IMR-90 (cell line): ENCODE measurements around the gene PLS1. TPM values are rescaled to one million over a fixed set of nuclear protein-coding genes. Genes with fewer than 3 reads are reported as not detected.

Experiments
- ATAC-seq: fragments of 200-7000 bp; cut with Tn5 transposase; 2 replicates; pipeline ENCODE4 v1.9.1; 2020; ENCODE audit warnings: low read depth, mild to moderate bottlenecking, moderate library complexity
- BruUV-seq: library from RNA; stranded (reverse); fragments of 400-500 nt; replicated peaks from 2 replicates; lab custom pipeline; 2021; lab: Mats Ljungman, UMichigan
- CTCF ChIA-PET: fragments of 300-600 bp; formaldehyde crosslinking; extraction: SDS; loops from one replicate; lab custom pipeline; 2021; ENCODE audit warnings: antibody characterized with exemption; lab: Yijun Ruan, JAX
- POLR2A ChIA-PET: fragments of 300-600 bp; sonication (Branson Sonifier 250); formaldehyde crosslinking; loops from one replicate; lab custom pipeline; 2022; ENCODE audit warnings: antibody characterized with exemption; ENCODE audit not compliant: unreplicated experiment; lab: Charles Lee
- DNase-seq: peaks from one replicate; pipeline ENCODE4 v3.0.0; 2013
- H2AFZ ChIP-seq: replicated peaks from 2 replicates; pipeline ENCODE3; 2013; ENCODE audit warnings: low read length, mild to moderate bottlenecking; ENCODE audit not compliant: poor library complexity
- H2AK5ac ChIP-seq: 2 replicates; pipeline ENCODE4 v1.6.1; 2013; ENCODE audit warnings: low read depth, low read length, inconsistent platforms
- H2AK9ac ChIP-seq: replicated peaks from 2 replicates; pipeline ENCODE3; 2013; ENCODE audit warnings: mild to moderate bottlenecking, low read depth, low read length, moderate library complexity; ENCODE audit not compliant: poor library complexity
- H2BK120ac ChIP-seq: 2 replicates; pipeline ENCODE4 v1.6.1; 2013; ENCODE audit warnings: low read depth, low read length, inconsistent platforms
- H2BK15ac ChIP-seq: 3 replicates; pipeline ENCODE4 v1.6.1; 2013; ENCODE audit warnings: low read depth, low read length, inconsistent platforms
- H2BK20ac ChIP-seq: 2 replicates; pipeline ENCODE4 v1.6.1; 2013; ENCODE audit warnings: low read depth, mild to moderate bottlenecking, inconsistent platforms, low read length, moderate library complexity
- H2BK5ac ChIP-seq: 2 replicates; pipeline ENCODE4 v1.6.1; 2013; ENCODE audit warnings: mild to moderate bottlenecking, low read depth, low read length, inconsistent platforms; ENCODE audit not compliant: poor library complexity, severe bottlenecking
- H3K14ac ChIP-seq: replicated peaks from 2 replicates; pipeline ENCODE4 v1.6.1; 2013; ENCODE audit warnings: low read depth, low read length, inconsistent platforms
- H3K18ac ChIP-seq: 2 replicates; pipeline ENCODE4 v1.6.1; 2013; ENCODE audit warnings: low read depth, low read length, control low read depth
- H3K23ac ChIP-seq: 2 replicates; pipeline ENCODE4 v1.6.1; 2013; ENCODE audit warnings: low read depth, low read length, inconsistent platforms
- H3K27ac ChIP-seq: 2 replicates; pipeline ENCODE4 v1.5.1; 2013; ENCODE audit warnings: mild to moderate bottlenecking, control low read depth, low read length; ENCODE audit not compliant: insufficient read depth
- H3K27me3 ChIP-seq: 2 replicates; pipeline ENCODE4 v1.6.1; 2013; ENCODE audit warnings: low read length; ENCODE audit not compliant: control insufficient read depth, insufficient read depth
- H3K36me3 ChIP-seq: 2 replicates; pipeline ENCODE4 v1.6.1; 2013; ENCODE audit warnings: low read length, mixed read lengths; ENCODE audit not compliant: control insufficient read depth, insufficient read depth
- H3K4ac ChIP-seq: 2 replicates; pipeline ENCODE4 v1.6.1; 2013; ENCODE audit warnings: low read depth, low read length, inconsistent platforms
- H3K4me1 ChIP-seq: 2 replicates; pipeline ENCODE4 v1.6.1; 2013; ENCODE audit warnings: low read length, mixed read lengths; ENCODE audit not compliant: control insufficient read depth, insufficient read depth
- H3K4me2 ChIP-seq: 2 replicates; pipeline ENCODE4 v1.6.1; 2013; ENCODE audit warnings: low read depth, mild to moderate bottlenecking, control low read depth, low read length, moderate library complexity
- H3K4me3 ChIP-seq: 2 replicates; pipeline ENCODE4 v1.5.1; 2013; ENCODE audit warnings: low read depth, mild to moderate bottlenecking, control low read depth, low read length, moderate library complexity; ENCODE audit not compliant: insufficient read depth
- H3K56ac ChIP-seq: 2 replicates; pipeline ENCODE4 v1.6.1; 2013; ENCODE audit warnings: low read length, inconsistent platforms; ENCODE audit not compliant: insufficient read depth; ENCODE audit errors: extremely low read depth
- H3K79me1 ChIP-seq, 2 experiments: 2 replicates each; pipeline ENCODE4 v1.6.1; 2013; ENCODE audit warnings: low read length in 2 of 2, inconsistent platforms in 1 of 2, low read depth in 1 of 2
- H3K9ac ChIP-seq: 2 replicates; pipeline ENCODE4 v1.6.1; 2013; ENCODE audit warnings: low read depth, low read length, control low read depth
- H3K9me1 ChIP-seq: 2 replicates; pipeline ENCODE4 v1.6.1; 2013; ENCODE audit warnings: low read length, inconsistent platforms; ENCODE audit not compliant: insufficient read depth
- H3K9me3 ChIP-seq: 2 replicates; pipeline ENCODE4 v1.6.1; 2013; ENCODE audit warnings: low read length; ENCODE audit not compliant: control insufficient read depth, insufficient read depth
- H4K20me1 ChIP-seq: 2 replicates; pipeline ENCODE4 v1.6.1; 2013; ENCODE audit warnings: low read length, inconsistent platforms; ENCODE audit not compliant: insufficient read depth
- H4K5ac ChIP-seq: 2 replicates; pipeline ENCODE4 v1.6.1; 2013; ENCODE audit warnings: mild to moderate bottlenecking, low read depth, low read length, control low read depth
- H4K8ac ChIP-seq, 2 experiments: 2 replicates each; pipeline ENCODE4 v1.6.1; 2013; ENCODE audit warnings: low read depth in 2 of 2, low read length in 2 of 2, control low read depth in 1 of 2, inconsistent platforms in 1 of 2
- H4K91ac ChIP-seq: 2 replicates; pipeline ENCODE4 v1.6.1; 2013; ENCODE audit warnings: low read depth, low read length, inconsistent platforms; ENCODE audit not compliant: insufficient read depth
- CTCF ChIP-seq: conservative IDR thresholded peaks from 2 replicates; pipeline ENCODE4 v1.5.1; 2012; ENCODE audit warnings: mild to moderate bottlenecking, low read depth, low read length, improper control_type of control experiment
- MAZ ChIP-seq: IDR thresholded peaks from 2 replicates; pipeline ENCODE4 v1.6.1; 2012; ENCODE audit warnings: low read depth, mild to moderate bottlenecking, low read length, improper control_type of control experiment, moderate library complexity, borderline replicate concordance
- WGBS, 2 experiments: methylation state at CpG; one replicate each; pipeline versions ENCODE4 v1.1.5 to v1.1.7; 2013; ENCODE audit warnings: missing lambda C conversion rate in 2 of 2; ENCODE audit not compliant: insufficient read length in 1 of 2; ENCODE audit errors: extremely low coverage in 2 of 2; 5-methylcytosine and 5-hydroxymethylcytosine counted together
- dilution Hi-C: fragments of 300-500 bp; cut with HindIII; formaldehyde crosslinking; loops from one replicate; pipeline ENCODE4 v1.14.3; 2018; ENCODE audit warnings: low sequenced_read_pairs; ENCODE audit not compliant: unreplicated experiment
- in situ Hi-C: fragments of 300-500 bp; cut with MboI; formaldehyde crosslinking; loops from 3 replicates; pipeline ENCODE4 v1.14.3; 2019; ENCODE audit warnings: low sequenced_read_pairs, inconsistent platforms, mixed read lengths
- intact Hi-C: fragments of 100-400 bp; cut with micrococcal nuclease; formaldehyde crosslinking; loops from 2 replicates; pipeline ENCODE4 v1.10.0; 2022
- polyA plus RNA-seq, 3 experiments: library from polyadenylated mRNA; depleted of rRNA; stranded (reverse); fragments of >200 nt; gene quantifications; 2 replicates each; pipeline ENCODE4 v1.2.3, GENCODE V29; 2012; ENCODE audit warnings: low replicate concordance in 1 of 3
- total RNA-seq: library from RNA; depleted of rRNA; stranded (reverse); fragments of >200 nt; gene quantifications from 2 replicates; pipeline ENCODE4 v1.2.3, GENCODE V29; 2012

PLS1 gene
- total and polyA plus RNA-seq, 2 of the 4 experiments (the other 2 are of a cell fraction), result 0.29 to 0.90 TPM

DNA sequence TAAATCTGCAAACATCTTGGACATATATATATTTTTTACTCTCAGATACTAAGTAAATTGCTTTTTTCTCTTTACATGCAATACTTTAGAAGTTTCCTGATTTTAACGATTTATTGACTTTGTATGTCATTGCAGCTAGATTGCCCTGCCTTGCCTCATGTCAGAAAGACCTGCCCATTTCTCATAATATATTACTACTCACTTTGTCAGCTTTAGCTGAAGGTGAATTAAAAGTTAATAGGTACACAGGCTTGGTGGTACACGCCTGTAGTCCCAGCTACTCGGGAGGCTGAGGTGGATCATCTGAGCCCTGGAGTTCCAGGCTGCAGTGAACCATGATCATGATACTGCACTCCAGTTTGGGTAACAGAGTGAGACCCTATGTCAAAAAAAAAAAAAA is 52.8 kb downstream of the PLS1 start:
- Histone ChIP-seq H3K23ac (no peak overlapping the region), H4K91ac (no peak overlapping the region), H3K56ac (no peak overlapping the region), H3K14ac (no peak overlapping the region), H3K27ac (no peak overlapping the region), H2BK15ac (no peak overlapping the region), H3K9ac (no peak overlapping the region), H3K4me2 (no peak overlapping the region), H3K18ac (no peak overlapping the region), H3K9me1 (no peaks in the 10 kb centered on the region), H2BK5ac (no peak overlapping the region), H3K36me3 (no peaks in the 10 kb centered on the region), H2AK9ac (no peak overlapping the region), H3K9me3 (no peaks in the 10 kb centered on the region), H2AK5ac (no peak overlapping the region), H4K20me1 (no peaks in the 10 kb centered on the region), H3K4me3 (no peak overlapping the region), H4K8ac (no peak overlapping the region), H3K4me1 (no peaks in the 10 kb centered on the region), H3K27me3 (no peaks in the 10 kb centered on the region; the same call in 1 of the 2 replicates), H3K79me1 (no peaks in the 10 kb centered on the region), H4K5ac (no peak overlapping the region), H2BK120ac (no peak overlapping the region), H2BK20ac (no peak overlapping the region), H3K4ac (no peak overlapping the region), H2AFZ (no peak overlapping the region)
- BruUV-seq, result no TSS peak
- dilution Hi-C loops (no loop called here), intact Hi-C loops (no loop called here), in situ Hi-C loops (no loop called here)
- WGBS, 2 experiments, result no CpG with 5 or more reads among the region's 3 CpGs
- no peak for ATAC-seq
- POLR2A ChIA-PET, result no interaction called here
- CTCF ChIA-PET, result no interaction called here
- TF ChIP-seq CTCF, result no peak
- TF ChIP-seq MAZ, result no peak
- no peak for DNase-seq
